Hepatocyte (in vitro differentiated cells): ENCODE data around the gene KRTAP16-1. TPM values are rescaled to one million over a fixed set of nuclear protein-coding genes. Genes with fewer than 3 reads are reported as not detected.
"Not testable (repeated sequence)": the region's sequence is repeated elsewhere in the genome, so short reads cannot be mapped to it uniquely, and the experiment has no call there.

Source experiments
- DNase-seq: peaks from one replicate; pipeline ENCODE4 v3.0.0-alpha.2; 2016; ENCODE audit warnings: low spot score
- H2AFZ ChIP-seq: fragments of 200-600 bp; sonication (generic); 2 replicates; pipeline ENCODE4 v1.6.0; 2016; ENCODE audit warnings: antibody characterized with exemption, mild to moderate bottlenecking
- H3K27ac ChIP-seq: fragments of 200-600 bp; sonication (generic); 2 replicates; pipeline ENCODE4 v1.5.1; 2016; ENCODE audit warnings: mild to moderate bottlenecking
- H3K27me3 ChIP-seq: fragments of 200-600 bp; sonication (generic); 2 replicates; pipeline ENCODE4 v1.6.1; 2016
- H3K36me3 ChIP-seq: fragments of 200-600 bp; sonication (generic); replicated peaks from 2 replicates; pipeline ENCODE4 v1.5.1; 2016; ENCODE audit warnings: low read depth; ENCODE audit not compliant: insufficient read depth
- H3K4me1 ChIP-seq: fragments of 200-600 bp; sonication (generic); 2 replicates; pipeline ENCODE4 v1.5.1; 2016; ENCODE audit warnings: mild to moderate bottlenecking, moderate library complexity; ENCODE audit not compliant: insufficient read depth
- H3K4me2 ChIP-seq: fragments of 200-600 bp; sonication (generic); 2 replicates; pipeline ENCODE4 v1.6.0; 2016
- H3K4me3 ChIP-seq: fragments of 200-600 bp; sonication (generic); 2 replicates; pipeline ENCODE4 v1.5.1; 2016; ENCODE audit warnings: mild to moderate bottlenecking
- H3K79me2 ChIP-seq: fragments of 200-600 bp; sonication (generic); 2 replicates; pipeline ENCODE4 v1.6.0; 2017; ENCODE audit warnings: mild to moderate bottlenecking
- H3K9me2 ChIP-seq: fragments of 200-600 bp; sonication (generic); replicated peaks from 2 replicates; pipeline ENCODE4 v1.6.0; 2017; ENCODE audit warnings: mild to moderate bottlenecking; ENCODE audit not compliant: insufficient read depth
- H3K9me3 ChIP-seq: fragments of 200-600 bp; sonication (generic); 2 replicates; pipeline ENCODE4 v1.5.1; 2016; ENCODE audit warnings: low read depth, mild to moderate bottlenecking
- H4K20me1 ChIP-seq: fragments of 200-600 bp; sonication (generic); 2 replicates; pipeline ENCODE4 v1.6.0; 2016; ENCODE audit warnings: mild to moderate bottlenecking; ENCODE audit not compliant: insufficient read depth, poor library complexity, severe bottlenecking
- EZH2 ChIP-seq: fragments of 200-600 bp; sonication (generic); IDR thresholded peaks from 2 replicates; pipeline ENCODE4 v1.6.1; 2016; ENCODE audit warnings: antibody characterized with exemption, mild to moderate bottlenecking, borderline replicate concordance
- EZH2phosphoT487 ChIP-seq: fragments of 200-600 bp; sonication (generic); IDR thresholded peaks from one replicate; pipeline ENCODE4 v1.6.1; 2018; ENCODE audit warnings: antibody characterized with exemption, mild to moderate bottlenecking, low read depth, moderate library complexity; ENCODE audit not compliant: unreplicated experiment, severe bottlenecking
- WGBS: methylation state at CpG from one replicate; pipeline ENCODE4 v1.1.6; 2016; ENCODE audit warnings: low lambda C conversion rate; ENCODE audit errors: missing lambda C conversion rate; 5-methylcytosine and 5-hydroxymethylcytosine counted together
- polyA plus RNA-seq: library from polyadenylated mRNA; unstranded; fragments of >200 nt; fragmentation: Nextera tagmentation; extraction: Ambion mirVana; gene quantifications from 2 replicates; pipeline ENCODE4 v1.2.1, GENCODE V29; 2016
- total RNA-seq: library from RNA; depleted of rRNA; stranded (reverse); fragments of >200 nt; gene quantifications from 2 replicates; pipeline ENCODE4 v1.2.3, GENCODE V29; 2014
- TF ChIP-seq, protein P1 (sequence below): fragments of 200-600 bp; sonication (generic); IDR thresholded peaks from 2 replicates; pipeline ENCODE4 v1.5.1; 2016; ENCODE audit warnings: antibody characterized with exemption, mild to moderate bottlenecking; ENCODE audit not compliant: poor library complexity

The KRTAP16-1 gene
- total RNA-seq (not detected in 2 replicates), polyA plus RNA-seq (not detected in 2 replicates)

DNA sequence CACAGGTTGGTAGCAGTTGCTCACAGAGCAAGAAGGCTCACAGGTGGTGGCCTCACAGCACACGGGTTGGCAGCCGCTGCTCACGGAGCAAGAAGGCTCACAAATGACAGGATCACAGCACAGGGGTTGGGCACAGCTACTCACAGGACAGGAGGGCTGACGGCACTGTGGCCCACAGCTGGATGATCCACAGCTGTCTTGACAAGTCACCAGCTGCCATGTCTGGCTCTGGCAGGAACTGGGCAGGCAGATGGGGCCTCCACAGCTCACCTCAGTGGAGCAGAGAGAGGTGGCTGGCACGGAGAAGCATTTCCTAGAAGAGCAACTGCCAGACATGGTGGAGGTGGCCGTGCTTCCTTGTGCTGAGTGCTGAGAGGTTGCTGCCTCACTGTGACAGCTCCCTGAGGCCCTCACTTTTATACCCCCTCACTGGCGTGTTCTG, at the start of gene KRTAP16-1:
Gene KRTAP16-1, minus strand, starts transcription at position 392 of the 442 bp plus-strand sequence. Its CDS starts 56 bp downstream, at position 336.
- no peak for TF ChIP-seq EZH2phosphoT487
- no peak for TF ChIP-seq EZH2
- TF ChIP-seq, protein P1, sequence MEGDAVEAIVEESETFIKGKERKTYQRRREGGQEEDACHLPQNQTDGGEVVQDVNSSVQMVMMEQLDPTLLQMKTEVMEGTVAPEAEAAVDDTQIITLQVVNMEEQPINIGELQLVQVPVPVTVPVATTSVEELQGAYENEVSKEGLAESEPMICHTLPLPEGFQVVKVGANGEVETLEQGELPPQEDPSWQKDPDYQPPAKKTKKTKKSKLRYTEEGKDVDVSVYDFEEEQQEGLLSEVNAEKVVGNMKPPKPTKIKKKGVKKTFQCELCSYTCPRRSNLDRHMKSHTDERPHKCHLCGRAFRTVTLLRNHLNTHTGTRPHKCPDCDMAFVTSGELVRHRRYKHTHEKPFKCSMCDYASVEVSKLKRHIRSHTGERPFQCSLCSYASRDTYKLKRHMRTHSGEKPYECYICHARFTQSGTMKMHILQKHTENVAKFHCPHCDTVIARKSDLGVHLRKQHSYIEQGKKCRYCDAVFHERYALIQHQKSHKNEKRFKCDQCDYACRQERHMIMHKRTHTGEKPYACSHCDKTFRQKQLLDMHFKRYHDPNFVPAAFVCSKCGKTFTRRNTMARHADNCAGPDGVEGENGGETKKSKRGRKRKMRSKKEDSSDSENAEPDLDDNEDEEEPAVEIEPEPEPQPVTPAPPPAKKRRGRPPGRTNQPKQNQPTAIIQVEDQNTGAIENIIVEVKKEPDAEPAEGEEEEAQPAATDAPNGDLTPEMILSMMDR = no peak
- DNase-seq = no peak
- no peaks in the 10 kb centered on the region for H3K9me2 ChIP-seq
- H3K9me3 ChIP-seq = no peaks in the 10 kb centered on the region
- no peak within 1 kb of the TSS for H3K27ac ChIP-seq
- H4K20me1 ChIP-seq = no peaks in the 10 kb centered on the region
- H3K36me3 ChIP-seq = no peaks in the 10 kb centered on the region
- no peak within 1 kb of the TSS for H2AFZ ChIP-seq
- WGBS = 85% methylated on average over 7 of the region's 7 CpGs
- H3K79me2 ChIP-seq = no peaks in the 10 kb centered on the region
- H3K4me2 ChIP-seq = no peak within 1 kb of the TSS
- H3K4me1 ChIP-seq = no peaks in the 10 kb centered on the region
- no peaks in the 10 kb centered on the region for H3K27me3 ChIP-seq
- no peak within 1 kb of the TSS for H3K4me3 ChIP-seq

DNA sequence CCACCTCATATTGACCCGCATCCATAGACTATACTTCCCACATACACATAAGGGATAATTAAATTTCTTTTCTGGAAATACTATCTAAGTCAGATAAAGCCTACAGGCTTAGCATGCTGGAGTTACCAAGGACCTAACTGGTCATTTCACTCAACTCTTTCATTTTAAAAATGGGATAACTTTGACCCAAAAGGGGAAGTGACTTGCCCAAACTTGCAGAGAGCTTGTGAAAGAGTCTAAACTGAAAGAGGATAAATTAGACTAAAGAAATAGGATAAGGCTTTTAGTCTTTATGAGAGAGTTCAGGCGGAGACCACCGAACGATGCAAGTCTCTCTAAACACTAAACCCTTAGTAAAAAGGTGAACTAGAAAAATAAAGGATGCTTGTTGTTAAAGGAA, 45.4 kb upstream of the KRTAP16-1 start:
- no peak for DNase-seq
- H3K9me2 ChIP-seq = no peaks in the 10 kb centered on the region
- no peaks in the 10 kb centered on the region for H3K4me1 ChIP-seq
- H3K79me2 ChIP-seq = no peaks in the 10 kb centered on the region
- 92% methylated on average over 4 of the region's 4 CpGs for WGBS
- H3K9me3 ChIP-seq = no peaks in the 10 kb centered on the region
- no peaks in the 10 kb centered on the region for H3K27me3 ChIP-seq
- TF ChIP-seq EZH2phosphoT487 (no peak), EZH2 (no peak)
- TF ChIP-seq, protein P1 = no peak
- no peak overlapping the region for H2AFZ ChIP-seq
- no peak overlapping the region for H3K4me2 ChIP-seq
- no peaks in the 10 kb centered on the region for H3K36me3 ChIP-seq
- H3K27ac ChIP-seq = no peak overlapping the region
- H3K4me3 ChIP-seq = no peak overlapping the region
- H4K20me1 ChIP-seq = no peaks in the 10 kb centered on the region

DNA sequence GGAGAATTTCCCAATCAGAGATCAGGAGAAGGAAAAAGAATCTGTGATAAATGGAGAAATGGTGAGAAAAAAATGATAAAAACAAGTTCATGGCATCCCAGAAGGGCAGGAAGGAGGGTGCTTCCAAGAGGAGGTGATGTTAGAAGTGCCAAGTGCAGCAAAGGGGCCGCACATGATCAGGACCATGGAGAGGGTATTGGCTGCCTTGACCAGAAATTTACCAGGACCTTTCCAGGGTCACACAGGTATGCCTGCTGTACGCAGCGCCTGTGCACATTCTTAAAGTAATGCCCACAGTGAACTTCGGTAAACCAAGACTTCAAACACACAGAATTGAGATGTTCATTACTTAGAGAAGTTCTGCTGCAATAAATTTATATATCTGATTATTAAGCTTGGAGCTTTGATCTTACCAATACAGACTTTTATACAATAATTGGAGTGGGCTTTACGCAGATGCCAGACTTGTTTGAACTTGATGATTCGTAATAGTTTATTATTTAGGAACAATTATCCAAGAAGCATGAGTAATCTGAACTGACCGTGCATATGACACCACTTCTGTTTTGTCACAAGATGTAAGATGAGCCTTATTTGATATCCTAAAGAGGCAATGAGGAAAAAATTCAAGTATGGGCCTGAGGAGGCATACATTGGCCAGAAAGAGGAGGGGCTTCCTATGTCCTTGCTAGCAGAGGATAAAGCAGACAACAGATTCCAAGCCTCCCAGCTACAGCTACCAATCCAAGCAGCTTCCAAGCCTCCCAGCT, 43.7 kb upstream of the KRTAP16-1 start:
- Histone ChIP-seq H3K4me3 (no peak overlapping the region), H3K4me2 (no peak overlapping the region), H3K4me1 (no peaks in the 10 kb centered on the region), H2AFZ (no peak overlapping the region), H3K36me3 (no peaks in the 10 kb centered on the region), H3K79me2 (no peaks in the 10 kb centered on the region), H3K9me3 (no peaks in the 10 kb centered on the region), H4K20me1 (no peaks in the 10 kb centered on the region), H3K27me3 (no peaks in the 10 kb centered on the region), H3K27ac (no peak overlapping the region), H3K9me2 (no peaks in the 10 kb centered on the region)
- TF ChIP-seq, protein P1 = no peak
- TF ChIP-seq EZH2 (no peak), EZH2phosphoT487 (no peak)
- DNase-seq = no peak
- 76% methylated on average over 7 of the region's 7 CpGs for WGBS

GRCh38 chr17:41351177-41351576, 42.1 kb upstream of the KRTAP16-1 start:
- Histone ChIP-seq H3K27me3 (no peaks in the 10 kb centered on the region), H3K9me2 (no peaks in the 10 kb centered on the region), H4K20me1 (no peaks in the 10 kb centered on the region), H3K27ac (no peak overlapping the region), H3K4me3 (no peak overlapping the region), H2AFZ (no peak overlapping the region), H3K9me3 (no peaks in the 10 kb centered on the region), H3K36me3 (no peaks in the 10 kb centered on the region), H3K4me1 (no peaks in the 10 kb centered on the region), H3K4me2 (no peak overlapping the region), H3K79me2 (no peaks in the 10 kb centered on the region)
- no peak for DNase-seq
- 76% methylated on average over 2 of the region's 2 CpGs for WGBS
- TF ChIP-seq, protein P1 = no peak
- TF ChIP-seq EZH2phosphoT487 = no peak

- H3K4me3 ChIP-seq, H4K20me1 ChIP-seq, H3K9me3 ChIP-seq, H3K4me2 ChIP-seq, H3K27ac ChIP-seq, DNase-seq, H3K9me2 ChIP-seq, H2AFZ ChIP-seq, H3K4me1 ChIP-seq, H3K27me3 ChIP-seq, H3K79me2 ChIP-seq, H3K36me3 ChIP-seq: not testable (repeated sequence)
- WGBS = 93% methylated on average over 16 of the region's 16 CpGs
Measured at GRCh38 chr17:41350381-41350878, 41.3 kb upstream of the KRTAP16-1 start, which contains the start of gene KRT33A. TSS of gene KRT33A (minus strand) at chr17:41350828. CDS start at chr17:41350767, 61 bp downstream.
